Purkinje cell (primary cell): Measurements from ENCODE around the gene ADAM19. TPM values are rescaled to one million over a fixed set of nuclear protein-coding genes. Genes with fewer than 3 reads are reported as not detected.

Experiments
- polyA plus RNA-seq: library from polyadenylated mRNA; unstranded; fragments of >200 nt; fragmentation: Nextera tagmentation; gene quantifications from 2 replicates; pipeline ENCODE4 v1.2.1, GENCODE V29; 2014

ADAM19 gene
- 2.9 and 4.6 TPM in 2 replicates for polyA plus RNA-seq

GRCh38 chr5:157575381-157576020 is at the start of gene ADAM19:
ADAM19 (minus strand) TSS chr5:157575775; CDS start chr5:157575696, 79 bp downstream.

GRCh38 chr5:157459715-157460599 is 115.6 kb downstream of the ADAM19 start, which contains the start of gene NIPAL4:
NIPAL4 (plus strand) TSS chr5:157460213; CDS start chr5:157460321, 108 bp downstream.

Other genes starting within 250 kb of the ADAM19 start
- gene NIPAL4, start 115.6 kb downstream of the ADAM19 start, polyA plus RNA-seq = not detected in 2 replicates
- 0.95 TPM in 1 of 2 replicates, not detected in the other for gene SOX30, start 76.7 kb upstream of the ADAM19 start, polyA plus RNA-seq
- not detected in 2 replicates for gene C5orf52, start 95.8 kb upstream of the ADAM19 start, polyA plus RNA-seq
- 6.2 and 8.4 TPM in 2 replicates for gene THG1L, start 155.6 kb upstream of the ADAM19 start, polyA plus RNA-seq
- 7.9 and 12.3 TPM in 2 replicates for gene LSM11, start 167.9 kb upstream of the ADAM19 start, polyA plus RNA-seq